Ovary (tissue), 9 donors: ENCODE results near the gene LSM12. TPM values are rescaled to one million over a fixed set of nuclear protein-coding genes. Genes with fewer than 3 reads are reported as not detected.
A peak's percentile ranks its signal among the peaks of the same experiment; 100 is the strongest.
"Not testable (repeated sequence)": the region's sequence is repeated elsewhere in the genome, so short reads cannot be mapped to it uniquely, and the experiment has no call there.

Source experiments
- DNase-seq, 5 donors: peaks; one replicate each; pipeline ENCODE4 v3.0.0-alpha.2; 2019 to 2020
- H3K27ac ChIP-seq, 2 donors: fragments of 200-600 bp; one replicate each; pipeline versions ENCODE4 v1.5.1 to v1.8.0; 2019 to 2022
- H3K27me3 ChIP-seq: fragments of 200-600 bp; one replicate; pipeline ENCODE4 v1.8.0; 2022
- H3K36me3 ChIP-seq: fragments of 200-600 bp; sonication (generic); one replicate; pipeline ENCODE4 v1.5.1; 2019
- H3K4me1 ChIP-seq: one replicate; pipeline ENCODE4 v1.8.1; 2013; ENCODE audit warnings: mild to moderate bottlenecking, moderate library complexity; ENCODE audit not compliant: insufficient read depth
- H3K4me3 ChIP-seq: fragments of 200-600 bp; sonication (generic); one replicate; pipeline ENCODE4 v1.5.1; 2017
- H3K9me3 ChIP-seq, 2 donors: fragments of 200-600 bp in 1 of 2; sonication (generic) in 1 of 2; one replicate each; pipeline versions ENCODE4 v1.5.1 to v1.8.1; 2013 to 2019; ENCODE audit warnings: mild to moderate bottlenecking in 1 of 2, moderate library complexity in 1 of 2
- CTCF ChIP-seq, 3 donors: fragments of 450-650 bp in 2 of 3; fragments of 200-600 bp in 1 of 3; IDR thresholded peaks; one replicate each; pipeline versions ENCODE4 v1.5.1 to v1.8.0; 2016 to 2022; ENCODE audit warnings: antibody characterized with exemption in 3 of 3, mild to moderate bottlenecking in 1 of 3
- EP300 ChIP-seq: sonication (generic); formaldehyde crosslinking; IDR thresholded peaks from one replicate; pipeline ENCODE4 v1.6.1; 2017; ENCODE audit warnings: antibody characterized with exemption
- POLR2A ChIP-seq: fragments of 450-650 bp; IDR thresholded peaks from one replicate; pipeline ENCODE4 v1.6.1; 2017; ENCODE audit warnings: antibody characterized with exemption, mild to moderate bottlenecking, moderate library complexity
- WGBS, 3 donors: extraction: QIAGEN DNeasy Blood & Tissue Kit in 1 of 3; methylation state at CpG; one replicate each; pipeline versions ENCODE4 v1.1.5 to v1.1.7; 2013 to 2017; 5-methylcytosine and 5-hydroxymethylcytosine counted together
- intact Hi-C, 4 donors: fragments of 100-400 bp; cut with DNase I; formaldehyde crosslinking; loops; one replicate each; pipeline versions ENCODE4 v1.11.0 to v1.15.1; 2022 to 2023
- polyA plus RNA-seq, 2 donors: library from polyadenylated mRNA; stranded (reverse); fragments of 200-250 nt in 1 of 2; fragments of 350-450 nt in 1 of 2; fragmentation: Illumina TruSeq in 1 of 2; extraction: RNeasy Lipid Tissue Mini Kit (QIAGEN cat#74804) in 1 of 2; gene quantifications; one replicate each; pipeline ENCODE4 v1.2.3, GENCODE V29; 2013 to 2014
- total RNA-seq, 7 donors: library from RNA; depleted of rRNA in 2 of 7; stranded (reverse); fragments of >200 nt in 2 of 7; fragmentation: NEBNext Ultra II Directional in 3 of 7; extraction: Animal tissue kit (Norgen Biotek cat#: 25700) in 3 of 7; gene quantifications; one replicate each; pipeline versions ENCODE4 v1.1.0 to v1.2.4, GENCODE V29; 2016 to 2023
- donor health status: DM: no; HTN: no; CAD: no; lungs with moderate emphysema.
- donor health status: DM: no; HTN: no; CAD: no.
- donor health status: Bipolar disorder and iron deficiency.
- donor health status: DM: yes; HTN: yes; CAD: no.
- donor health status: DM: no; HTN: no; CAD: no.
- donor health status: DM: yes; HTN: yes; CAD: no.

Gene LSM12
- total and polyA plus RNA-seq, 9 donors = 17.1 to 54.6 (median 36.4) TPM

- Histone ChIP-seq H3K36me3 (no peaks in the 10 kb centered on the region), H3K4me3 (no peak overlapping the region), H3K4me1 (no peaks in the 10 kb centered on the region), H3K27ac (no peak overlapping the region), H3K27me3 (no peaks in the 10 kb centered on the region), H3K9me3 (no peaks in the 10 kb centered on the region)
- intact Hi-C loops = no loop called here
- no peak for DNase-seq
- WGBS, 3 donors = 93 to 100% (median 94%) methylated on average over 2 of the region's 2 CpGs
- TF ChIP-seq CTCF (IDR thresholded peaks at IDR 0.05) (no peak), EP300 (no peak), POLR2A (no peak)
Measured at GRCh38 chr17:44022246-44022645, 44.2 kb downstream of the LSM12 start.

GRCh38 chr17:44021227-44021626, 45.2 kb downstream of the LSM12 start:
- H3K4me1 ChIP-seq, H3K27me3 ChIP-seq, intact Hi-C loops, DNase-seq, H3K9me3 ChIP-seq, H3K4me3 ChIP-seq, H3K27ac ChIP-seq, H3K36me3 ChIP-seq: not testable (repeated sequence)
- 92 to 94% (median 93%) methylated on average over 7 of the region's 7 CpGs for WGBS, 3 donors

GRCh38 chr17:44014437-44015172, 51.9 kb downstream of the LSM12 start, which contains the start of gene TMEM101:
TMEM101 (minus strand) TSS chr17:44014963; CDS start chr17:44014952, 11 bp downstream.
- DNase-seq = peak; percentile 86 to 92 (median 90)
- Histone ChIP-seq H3K27ac (peak within 1 kb of the TSS; percentile 1 to 38), H3K4me1 (peaks cover 6% of the 10 kb centered on the region), H3K36me3 (no peaks in the 10 kb centered on the region), H3K4me3 (peak within 1 kb of the TSS; percentile 48), H3K9me3 (no peaks in the 10 kb centered on the region), H3K27me3 (no peaks in the 10 kb centered on the region)
- intact Hi-C loops = no loop called here
- TF ChIP-seq POLR2A (peak; percentile 23), CTCF (IDR thresholded peaks at IDR 0.05) (no peak), EP300 (no peak)
- WGBS, 3 donors = 1 to 2% (median 1%) methylated on average over 43 of the region's 43 CpGs

- Histone ChIP-seq H3K4me1 (peaks cover 6% of the 10 kb centered on the region), H3K27me3 (no peaks in the 10 kb centered on the region), H3K27ac (peak overlapping the region in 1 of 2 donors; percentile 1), H3K4me3 (peak overlapping the region; percentile 48), H3K36me3 (no peaks in the 10 kb centered on the region), H3K9me3 (no peaks in the 10 kb centered on the region)
- 5 to 9% (median 6%) methylated on average over 12 of the region's 12 CpGs for WGBS, 3 donors
- intact Hi-C loops = no loop called here
- TF ChIP-seq EP300 = no peak
- DNase-seq = no peak
Measured at GRCh38 chr17:44014133-44014436, 52.4 kb downstream of the LSM12 start.

- Histone ChIP-seq H3K36me3 (no peaks in the 10 kb centered on the region), H3K27me3 (no peaks in the 10 kb centered on the region), H3K4me1 (peaks cover 8% of the 10 kb centered on the region), H3K4me3 (no peak overlapping the region), H3K27ac (no peak overlapping the region), H3K9me3 (no peaks in the 10 kb centered on the region)
- WGBS, 3 donors = 88 to 92% (median 88%) methylated on average over 14 of the region's 14 CpGs
- intact Hi-C loops = no loop called here
- TF ChIP-seq EP300 = no peak
- no peak for TF ChIP-seq CTCF (IDR thresholded peaks at IDR 0.05)
- no peak for TF ChIP-seq POLR2A
- no peak for DNase-seq
Measured at GRCh38 chr17:44012874-44013273, 53.6 kb downstream of the LSM12 start.
